ENCODE measurements around the gene SPTSSA. TPM values are rescaled to one million over a fixed set of nuclear protein-coding genes. Genes with fewer than 3 reads are reported as not detected.
"Not testable (repeated sequence)": the region's sequence is repeated elsewhere in the genome, so short reads cannot be mapped to it uniquely, and the experiment has no call there.

SPTSSA gene, protein sequence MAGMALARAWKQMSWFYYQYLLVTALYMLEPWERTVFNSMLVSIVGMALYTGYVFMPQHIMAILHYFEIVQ
- 10 to 100 TPM; 18.2 to 19.5 TPM for total RNA-seq
- 10 to 100 TPM; 23.7 to 29.3 TPM for polyA plus RNA-seq
- long read RNA-seq, donor 1, transcript SPTSSA-201 (2 exons, 2,777 nt) = major isoform, 16 of 18 reads
- long read RNA-seq, donor 1, partial matches to known transcripts = 0 of 18 reads
- long read RNA-seq, donor 1, other reads (novel, unspliced or antisense) = 2 of 18 reads
- long read RNA-seq, donor 2, partial matches to known transcripts = 0 of 2 reads
- long read RNA-seq, donor 2, other reads (novel, unspliced or antisense) = 2 of 2 reads

DNA sequence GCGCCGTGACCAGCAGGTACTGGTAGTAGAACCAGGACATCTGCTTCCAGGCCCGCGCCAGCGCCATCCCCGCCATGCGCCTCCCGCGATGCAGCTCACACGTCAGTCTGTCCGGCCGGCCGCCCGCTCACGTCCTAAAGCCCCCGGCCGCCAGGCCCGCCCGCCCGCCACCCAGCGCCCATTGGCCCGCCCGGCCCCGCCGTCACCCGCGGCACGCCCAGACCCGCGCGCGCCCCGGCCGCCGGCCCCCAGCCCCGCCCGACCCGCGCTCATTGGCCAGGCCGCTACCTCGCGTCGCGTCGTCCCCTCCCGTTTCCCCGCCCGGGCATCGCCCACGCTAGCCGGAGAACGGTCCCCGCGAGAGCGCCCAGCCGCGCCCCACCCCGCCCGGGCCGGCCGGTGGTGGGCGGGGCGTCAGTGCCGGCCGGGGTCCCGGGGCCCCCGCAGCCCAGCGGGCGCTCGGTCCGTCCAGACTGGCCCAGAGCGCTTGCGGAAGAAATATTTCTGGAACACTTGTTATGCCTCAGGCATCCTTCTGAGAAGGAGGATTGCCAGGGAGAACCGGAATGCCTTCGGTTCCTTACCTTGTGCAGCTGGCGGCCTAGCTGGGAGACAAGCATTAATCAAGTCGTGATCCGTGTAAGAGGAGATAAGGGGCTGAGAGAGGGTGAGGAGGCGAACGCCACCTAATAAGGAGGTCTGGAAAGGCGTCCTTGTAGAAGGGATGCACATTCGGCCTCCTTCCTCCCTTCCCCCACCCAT is at the start of gene SPTSSA:
TSS of gene SPTSSA (minus strand) at position 109 of the 762 bp plus-strand sequence. CDS start at position 76, 33 bp downstream.
- Histone ChIP-seq H3K36me3 (ENCODE audit: control insufficient read depth in 1 of 2, insufficient read depth in 2 of 2, low read length in 1 of 2) (no peaks in the 10 kb centered on the region), H3K27ac (ENCODE audit: low read depth in 1 of 2, low read length in 2 of 2) (peak within 1 kb of the TSS; percentile 67 to 98), H3K9me3 (ENCODE audit: control insufficient read depth, low read length) (no peaks in the 10 kb centered on the region), H3K4me3 (ENCODE audit: low read length in 2 of 2) (peak within 1 kb of the TSS; percentile 63 to 95), H3K27me3 (ENCODE audit: control insufficient read depth in 1 of 2, insufficient read depth in 2 of 2, low read length in 1 of 2) (no peaks in the 10 kb centered on the region), H3K4me1 (ENCODE audit: control insufficient read depth in 1 of 2, insufficient read depth in 2 of 2, low read length in 2 of 2) (no peaks in the 10 kb centered on the region)
- intact Hi-C loops (cut with DNase I) = loop anchor here (5.0 to 10.0 kb wide), 2 partner anchors 72 to 75 kb away; partner anchors contain the start of gene EAPP (in 2 of the 2)
- ATAC-seq (ENCODE audit: low FRiP score) (peak; percentile 98), DNase-seq (peak; percentile 96 to 99)
- WGBS, 2 donors = 1% methylated on average over 34 to 82 of the region's 82 CpGs

DNA sequence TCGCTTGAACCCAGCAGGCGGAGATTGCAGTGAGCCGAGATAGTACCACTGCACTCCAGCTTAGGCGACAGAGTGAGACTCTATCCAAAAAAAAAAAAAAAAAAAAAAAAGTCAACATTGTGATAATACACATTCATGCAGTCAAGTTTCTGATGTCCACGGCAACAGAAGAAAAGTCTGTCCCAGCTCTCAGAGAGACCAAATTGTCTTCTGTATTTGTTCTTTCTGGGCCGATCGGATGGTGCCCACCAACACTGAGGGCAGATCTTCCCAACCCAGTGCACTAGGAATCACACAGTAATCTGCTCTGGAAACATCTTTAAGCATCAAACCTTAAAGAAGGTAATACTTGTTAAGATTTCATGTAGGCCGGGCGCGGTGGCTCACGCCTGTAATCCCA is 45.8 kb upstream of the SPTSSA start:
- no peak for ATAC-seq (ENCODE audit: low FRiP score)
- Histone ChIP-seq H3K36me3 (ENCODE audit: control insufficient read depth in 1 of 2, insufficient read depth in 2 of 2, low read length in 1 of 2) (no peaks in the 10 kb centered on the region), H3K27ac (ENCODE audit: low read depth in 1 of 2, low read length in 2 of 2) (no peak overlapping the region), H3K9me3 (ENCODE audit: control insufficient read depth, low read length) (no peaks in the 10 kb centered on the region), H3K4me3 (ENCODE audit: low read length in 2 of 2) (no peak overlapping the region), H3K27me3 (ENCODE audit: control insufficient read depth in 1 of 2, insufficient read depth in 2 of 2, low read length in 1 of 2) (no peaks in the 10 kb centered on the region), H3K4me1 (ENCODE audit: control insufficient read depth in 1 of 2, insufficient read depth in 2 of 2, low read length in 2 of 2) (no peaks in the 10 kb centered on the region)
- intact Hi-C loops (cut with DNase I) = no loop called here
- 95 to 96% methylated on average over 10 to 11 of the region's 11 CpGs for WGBS, 2 donors
- DNase-seq = no peak

DNA sequence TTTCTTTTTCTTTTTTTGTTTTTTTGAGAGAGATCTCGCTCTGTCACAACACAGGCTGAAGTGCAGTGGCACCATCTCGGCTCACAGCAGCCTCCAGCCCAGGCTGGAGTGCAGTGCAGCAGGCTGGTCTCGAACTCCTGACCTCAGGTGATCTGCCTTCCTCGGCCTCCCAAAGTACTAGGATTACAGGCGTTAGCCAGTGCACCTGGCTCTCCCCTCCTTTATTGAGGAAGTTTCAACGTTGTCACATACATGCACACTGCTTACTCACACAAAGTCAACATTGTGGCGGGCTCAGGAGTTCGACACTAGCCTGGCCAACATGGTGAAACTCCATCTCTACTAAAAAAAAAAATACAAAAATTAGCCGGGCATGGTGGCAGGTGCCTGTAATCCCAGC is 45.4 kb upstream of the SPTSSA start:
- Histone ChIP-seq H3K4me1 (ENCODE audit: control insufficient read depth in 1 of 2, insufficient read depth in 2 of 2, low read length in 2 of 2) (no peaks in the 10 kb centered on the region), H3K9me3 (ENCODE audit: control insufficient read depth, low read length) (no peaks in the 10 kb centered on the region), H3K36me3 (ENCODE audit: control insufficient read depth in 1 of 2, insufficient read depth in 2 of 2, low read length in 1 of 2) (no peaks in the 10 kb centered on the region), H3K4me3 (ENCODE audit: low read length in 2 of 2) (no peak overlapping the region), H3K27ac (ENCODE audit: low read depth in 1 of 2, low read length in 2 of 2) (no peak overlapping the region), H3K27me3 (ENCODE audit: control insufficient read depth in 1 of 2, insufficient read depth in 2 of 2, low read length in 1 of 2) (no peaks in the 10 kb centered on the region)
- ATAC-seq (ENCODE audit: low FRiP score) (no peak), DNase-seq (no peak)
- intact Hi-C loops (cut with DNase I) = no loop called here
- WGBS, 2 donors = 90 to 93% methylated on average over 9 of the region's 9 CpGs

DNA sequence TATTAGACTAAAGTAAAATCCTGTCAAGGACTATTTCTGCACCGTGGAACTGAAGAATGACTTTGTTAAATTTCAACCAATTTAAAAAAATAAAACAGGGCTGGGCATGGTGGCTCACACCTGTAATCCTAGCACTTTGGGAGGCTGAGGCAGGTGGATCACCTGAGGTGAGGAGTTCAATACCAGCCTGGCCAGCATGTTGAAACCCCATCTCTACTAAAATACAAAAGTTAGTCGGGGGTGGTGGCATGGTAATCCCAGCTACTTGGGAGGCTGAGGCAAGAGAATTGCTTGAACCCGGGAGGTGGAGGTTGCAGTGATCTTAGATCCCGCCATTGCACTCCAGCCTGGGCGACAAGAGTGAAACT is 43.1 kb upstream of the SPTSSA start:
- H3K27me3 ChIP-seq (ENCODE audit: control insufficient read depth in 1 of 2, insufficient read depth in 2 of 2, low read length in 1 of 2); H3K9me3 ChIP-seq (ENCODE audit: control insufficient read depth, low read length); DNase-seq; intact Hi-C loops (cut with DNase I); ATAC-seq (ENCODE audit: low FRiP score); H3K36me3 ChIP-seq (ENCODE audit: control insufficient read depth in 1 of 2, insufficient read depth in 2 of 2, low read length in 1 of 2); H3K4me3 ChIP-seq (ENCODE audit: low read length in 2 of 2); H3K27ac ChIP-seq (ENCODE audit: low read depth in 1 of 2, low read length in 2 of 2); H3K4me1 ChIP-seq (ENCODE audit: control insufficient read depth in 1 of 2, insufficient read depth in 2 of 2, low read length in 2 of 2): not testable (repeated sequence)
- 87 to 92% methylated on average over 5 of the region's 5 CpGs for WGBS, 2 donors

DNA sequence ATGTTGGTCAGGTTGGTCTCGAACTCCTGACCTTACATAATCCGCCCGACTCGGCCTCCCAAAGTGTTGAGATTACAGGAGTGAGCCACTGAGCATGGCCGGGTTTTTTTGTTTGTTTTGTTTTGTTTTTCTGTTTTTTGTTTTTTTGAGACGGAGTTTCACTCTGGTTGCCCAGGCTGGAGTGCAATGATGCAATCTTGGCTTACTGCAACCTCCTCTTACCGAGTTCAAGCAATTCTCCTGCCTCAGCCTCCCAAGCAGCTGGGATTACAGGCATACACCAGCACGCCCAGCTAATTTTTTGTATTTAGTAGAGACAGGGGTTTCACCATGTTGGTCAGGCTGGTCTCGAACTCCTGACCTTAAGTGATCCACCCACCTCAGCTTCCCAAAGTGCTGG is 42.0 kb upstream of the SPTSSA start:
- intact Hi-C loops (cut with DNase I); DNase-seq; H3K4me3 ChIP-seq (ENCODE audit: low read length in 2 of 2); H3K9me3 ChIP-seq (ENCODE audit: control insufficient read depth, low read length); H3K4me1 ChIP-seq (ENCODE audit: control insufficient read depth in 1 of 2, insufficient read depth in 2 of 2, low read length in 2 of 2); ATAC-seq (ENCODE audit: low FRiP score); H3K27me3 ChIP-seq (ENCODE audit: control insufficient read depth in 1 of 2, insufficient read depth in 2 of 2, low read length in 1 of 2); H3K27ac ChIP-seq (ENCODE audit: low read depth in 1 of 2, low read length in 2 of 2); H3K36me3 ChIP-seq (ENCODE audit: control insufficient read depth in 1 of 2, insufficient read depth in 2 of 2, low read length in 1 of 2): not testable (repeated sequence)
- 73 to 88% methylated on average over 9 of the region's 9 CpGs for WGBS, 2 donors

DNA sequence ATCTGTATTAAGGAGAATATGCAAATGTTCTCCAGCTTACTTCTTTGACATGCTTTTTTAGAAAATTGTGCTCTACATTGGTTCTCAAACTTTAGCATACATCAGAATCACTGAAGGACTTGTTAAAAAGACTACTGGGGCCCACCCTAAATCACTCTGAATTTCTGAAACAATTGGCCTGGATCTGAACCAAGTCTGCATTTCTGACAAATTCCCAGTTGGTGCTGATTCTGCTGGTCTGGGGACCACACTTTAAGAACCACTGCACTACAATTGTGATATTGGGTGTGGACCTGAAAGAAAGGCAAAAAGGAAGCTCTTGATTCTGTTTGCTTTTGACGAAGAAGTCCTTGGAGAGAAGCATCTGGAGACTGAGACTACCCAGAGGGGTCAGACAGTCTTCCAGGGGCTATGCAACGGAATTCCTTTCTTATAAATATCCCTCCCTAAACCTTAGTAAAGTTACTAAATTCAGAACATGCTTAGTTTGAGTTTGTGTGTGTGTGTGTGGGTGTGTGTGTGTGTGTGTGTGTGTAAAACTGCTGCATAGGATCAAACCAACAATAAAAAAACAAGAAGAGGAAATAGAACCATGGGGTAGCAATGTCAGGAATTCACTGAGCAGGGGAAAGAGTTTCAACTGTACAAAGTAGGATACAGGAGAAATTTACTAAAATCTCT is 40.6 kb upstream of the SPTSSA start:
- 31 to 39% methylated on average over 2 of the region's 2 CpGs for WGBS, 2 donors
- Histone ChIP-seq H3K36me3 (ENCODE audit: control insufficient read depth in 1 of 2, insufficient read depth in 2 of 2, low read length in 1 of 2) (no peaks in the 10 kb centered on the region), H3K9me3 (ENCODE audit: control insufficient read depth, low read length) (no peaks in the 10 kb centered on the region), H3K4me3 (ENCODE audit: low read length in 2 of 2) (no peak overlapping the region), H3K27ac (ENCODE audit: low read depth in 1 of 2, low read length in 2 of 2) (no peak overlapping the region), H3K27me3 (ENCODE audit: control insufficient read depth in 1 of 2, insufficient read depth in 2 of 2, low read length in 1 of 2) (no peaks in the 10 kb centered on the region), H3K4me1 (ENCODE audit: control insufficient read depth in 1 of 2, insufficient read depth in 2 of 2, low read length in 2 of 2) (no peaks in the 10 kb centered on the region)
- no peak for ATAC-seq (ENCODE audit: low FRiP score)
- DNase-seq = no peak
- intact Hi-C loops (cut with DNase I) = no loop called here

DNA sequence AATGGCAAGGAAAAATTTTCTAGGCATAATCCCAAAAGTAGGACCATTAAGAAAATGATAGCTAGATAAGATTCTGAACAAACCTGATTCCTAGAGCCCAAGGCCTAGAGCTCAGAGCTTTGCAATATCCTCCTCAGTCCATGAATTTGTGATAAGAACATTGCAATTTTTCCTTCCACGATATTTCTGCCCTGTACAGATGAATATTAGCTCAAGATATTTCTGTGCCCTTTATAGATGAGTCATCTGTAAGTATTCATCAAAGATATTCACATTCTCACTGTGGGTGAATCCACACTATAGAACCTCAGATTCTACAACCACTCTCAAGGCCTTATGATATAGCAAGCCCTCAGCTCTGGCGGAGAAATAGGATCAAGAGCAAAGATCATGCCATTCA is 40.0 kb upstream of the SPTSSA start:
- no peaks in the 10 kb centered on the region for H3K36me3 ChIP-seq (ENCODE audit: control insufficient read depth in 1 of 2, insufficient read depth in 2 of 2, low read length in 1 of 2)
- DNase-seq (no peak), ATAC-seq (ENCODE audit: low FRiP score) (no peak)
- WGBS, 2 donors = 66 to 72% methylated on average over 2 of the region's 2 CpGs
- intact Hi-C loops (cut with DNase I) = no loop called here
- no peak overlapping the region for H3K27ac ChIP-seq (ENCODE audit: low read depth in 1 of 2, low read length in 2 of 2)
- H3K4me1 ChIP-seq (ENCODE audit: control insufficient read depth in 1 of 2, insufficient read depth in 2 of 2, low read length in 2 of 2) = no peaks in the 10 kb centered on the region
- no peaks in the 10 kb centered on the region for H3K9me3 ChIP-seq (ENCODE audit: control insufficient read depth, low read length)
- H3K27me3 ChIP-seq (ENCODE audit: control insufficient read depth in 1 of 2, insufficient read depth in 2 of 2, low read length in 1 of 2) = no peaks in the 10 kb centered on the region
- no peak overlapping the region for H3K4me3 ChIP-seq (ENCODE audit: low read length in 2 of 2)

DNA sequence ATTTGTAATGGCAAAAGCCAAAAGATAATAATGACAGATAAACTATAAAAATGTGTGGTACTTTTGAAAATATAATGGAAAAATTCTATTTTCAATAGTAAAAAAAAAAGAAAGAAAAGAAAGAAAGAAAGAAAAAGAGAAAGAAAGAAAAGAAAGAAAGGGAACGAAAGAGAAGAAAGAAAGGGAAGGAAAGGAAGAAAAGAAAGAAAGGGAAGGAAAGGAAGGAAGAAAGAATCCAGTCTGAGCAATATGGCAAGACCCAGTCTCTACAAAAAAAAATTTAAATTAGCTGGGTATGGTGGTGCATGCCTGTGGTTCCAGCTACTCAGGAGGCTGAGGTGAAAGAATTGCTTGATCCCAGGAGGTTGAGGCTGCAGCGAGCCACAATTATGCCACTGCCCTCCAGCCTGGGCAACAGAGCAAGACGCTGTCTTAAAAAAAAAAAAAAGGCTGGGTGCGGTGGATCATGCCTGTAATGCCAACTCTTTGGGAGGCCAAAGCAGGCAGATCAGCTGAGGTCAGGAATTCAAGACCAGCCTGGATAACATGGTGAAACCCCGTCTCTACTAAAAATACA is 39.1 kb upstream of the SPTSSA start:
- ATAC-seq (ENCODE audit: low FRiP score) (no peak), DNase-seq (no peak)
- no peaks in the 10 kb centered on the region for H3K27me3 ChIP-seq (ENCODE audit: control insufficient read depth in 1 of 2, insufficient read depth in 2 of 2, low read length in 1 of 2)
- no peak overlapping the region for H3K4me3 ChIP-seq (ENCODE audit: low read length in 2 of 2)
- no peaks in the 10 kb centered on the region for H3K9me3 ChIP-seq (ENCODE audit: control insufficient read depth, low read length)
- 93 to 95% methylated on average over 4 of the region's 5 CpGs for WGBS, 2 donors
- intact Hi-C loops (cut with DNase I) = no loop called here
- H3K27ac ChIP-seq (ENCODE audit: low read depth in 1 of 2, low read length in 2 of 2) = no peak overlapping the region
- no peaks in the 10 kb centered on the region for H3K36me3 ChIP-seq (ENCODE audit: control insufficient read depth in 1 of 2, insufficient read depth in 2 of 2, low read length in 1 of 2)
- H3K4me1 ChIP-seq (ENCODE audit: control insufficient read depth in 1 of 2, insufficient read depth in 2 of 2, low read length in 2 of 2) = no peaks in the 10 kb centered on the region

Measured in aorta (tissue), 5 donors.